Limb (tissue), 2 donors: ENCODE measurements around the gene MAP3K9.

ENCODE experiments used
- DNase-seq, 2 donors: peaks; one replicate each; pipeline ENCODE4 v3.0.0-alpha.2; 2016; ENCODE audit errors: extremely low spot score in 2 of 2

Gene MAP3K9

GRCh38 chr14:70788898-70789297, 20.4 kb downstream of the MAP3K9 start:
- peak in 1 of 2 donors; percentile 10 for DNase-seq

GRCh38 chr14:70785556-70785955, 23.8 kb downstream of the MAP3K9 start:
- no peak for DNase-seq

- no peak for DNase-seq
These were observed 24.4 kb downstream of the MAP3K9 start for GRCh38 chr14:70784886-70785285.

- DNase-seq, result no peak
These were observed 27.0 kb downstream of the MAP3K9 start for GRCh38 chr14:70782361-70782760.

- DNase-seq, result no peak
These were observed 28.8 kb downstream of the MAP3K9 start for GRCh38 chr14:70780396-70781075.

GRCh38 chr14:70779667-70780066, 29.6 kb downstream of the MAP3K9 start:
- DNase-seq, result no peak

- no peak for DNase-seq
These were observed 33.1 kb downstream of the MAP3K9 start for GRCh38 chr14:70776197-70776596.

- DNase-seq, result no peak
These were observed 36.0 kb downstream of the MAP3K9 start for GRCh38 chr14:70773182-70773862.

- no peak for DNase-seq
These were observed 37.5 kb downstream of the MAP3K9 start for GRCh38 chr14:70771781-70772212.

- no peak for DNase-seq
These were observed 38.8 kb downstream of the MAP3K9 start for GRCh38 chr14:70770490-70770889.

GRCh38 chr14:70759398-70759797, 49.9 kb downstream of the MAP3K9 start:
- no peak for DNase-seq

- DNase-seq, result no peak
These were observed 53.7 kb downstream of the MAP3K9 start for GRCh38 chr14:70755655-70756054.

GRCh38 chr14:70754991-70755390, 54.3 kb downstream of the MAP3K9 start:
- no peak for DNase-seq

- no peak for DNase-seq
These were observed 55.8 kb downstream of the MAP3K9 start for GRCh38 chr14:70753518-70753953.

- no peak for DNase-seq
These were observed 60.9 kb downstream of the MAP3K9 start for GRCh38 chr14:70748422-70748821.

- no peak for DNase-seq
These were observed 64.7 kb downstream of the MAP3K9 start for GRCh38 chr14:70744641-70745040.

- no peak for DNase-seq
These were observed 67.0 kb downstream of the MAP3K9 start for GRCh38 chr14:70742316-70742715.

GRCh38 chr14:70741482-70741881, 67.8 kb downstream of the MAP3K9 start:
- DNase-seq, result no peak

- DNase-seq, result peak in 1 of 2 donors; percentile 66
These were observed 74.3 kb downstream of the MAP3K9 start for GRCh38 chr14:70735043-70735442.

GRCh38 chr14:70731447-70732239, 77.7 kb downstream of the MAP3K9 start:
- DNase-seq, result no peak

GRCh38 chr14:70730393-70730792, 78.9 kb downstream of the MAP3K9 start:
- DNase-seq, result no peak
